T-helper 1 cell treated with Interleukin-12 subunit alpha and Interleukin-12 subunit beta and Interleukin-4 antibody, amounts not matched to agents 30 μg/mL and 1 μg/mL, for 36 hours (primary cell): ENCODE measurements around the gene CDCA8.

Source experiments
- H3K27ac Mint-ChIP-seq: one replicate; pipeline ENCODE4 v1.8.0; 2021; ENCODE audit warnings: mild to moderate bottlenecking, mixed read lengths
- H3K27me3 Mint-ChIP-seq: one replicate; pipeline ENCODE4 v1.8.0; 2021; ENCODE audit warnings: low read depth, mixed read lengths
- H3K36me3 Mint-ChIP-seq: one replicate; pipeline ENCODE4 v1.8.0; 2021; ENCODE audit warnings: low read depth, mixed read lengths
- H3K4me1 Mint-ChIP-seq: one replicate; pipeline ENCODE4 v1.8.0; 2021; ENCODE audit warnings: low read depth, mixed read lengths
- H3K4me3 Mint-ChIP-seq: one replicate; pipeline ENCODE4 v1.8.0; 2021; ENCODE audit warnings: mild to moderate bottlenecking, moderate library complexity, mixed read lengths
- H3K9me3 Mint-ChIP-seq: one replicate; pipeline ENCODE4 v1.8.0; 2021; ENCODE audit warnings: mixed read lengths

CDCA8 gene

GRCh38 chr1:37662031-37662755, 30.1 kb upstream of the CDCA8 start:
- no peaks in the 10 kb centered on the region for H3K9me3 Mint-ChIP-seq
- H3K27ac Mint-ChIP-seq, result no peak overlapping the region
- H3K4me1 Mint-ChIP-seq, result no peaks in the 10 kb centered on the region
- peaks cover 7% of the 10 kb centered on the region for H3K27me3 Mint-ChIP-seq
- no peaks in the 10 kb centered on the region for H3K36me3 Mint-ChIP-seq
- no peak overlapping the region for H3K4me3 Mint-ChIP-seq

DNA sequence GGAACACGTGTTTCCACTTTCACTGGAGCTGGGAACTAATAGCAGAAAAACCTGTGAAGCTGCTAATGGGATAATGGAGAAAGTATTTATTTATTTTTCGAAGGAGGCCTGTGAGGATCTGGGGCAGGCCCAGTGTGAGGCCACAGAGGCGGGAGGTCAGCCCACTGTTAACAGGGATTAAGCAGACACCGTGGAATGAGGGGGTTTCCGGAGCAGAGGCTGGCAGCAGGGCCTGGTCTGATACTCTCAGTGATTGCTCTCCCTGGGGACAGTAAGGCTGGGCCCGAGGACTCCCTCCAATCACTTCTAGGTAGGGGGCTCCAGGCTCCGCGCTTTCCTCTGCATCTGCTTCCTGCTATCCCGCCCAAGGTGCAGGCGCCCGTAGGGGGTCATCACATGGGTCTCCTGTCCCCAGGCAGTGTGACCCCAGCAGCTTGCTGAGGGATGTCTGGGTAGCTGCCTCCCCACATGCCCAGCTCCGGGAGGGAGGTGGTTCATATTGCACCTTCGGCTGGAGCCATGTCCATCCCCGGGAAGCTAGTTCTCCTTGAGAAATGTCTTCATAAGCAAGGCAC, 28.8 kb upstream of the CDCA8 start:
- Mint-ChIP-seq H3K36me3 (no peaks in the 10 kb centered on the region), H3K4me3 (no peak overlapping the region), H3K4me1 (no peaks in the 10 kb centered on the region), H3K27me3 (peaks cover 7% of the 10 kb centered on the region), H3K9me3 (no peaks in the 10 kb centered on the region), H3K27ac (no peak overlapping the region)

DNA sequence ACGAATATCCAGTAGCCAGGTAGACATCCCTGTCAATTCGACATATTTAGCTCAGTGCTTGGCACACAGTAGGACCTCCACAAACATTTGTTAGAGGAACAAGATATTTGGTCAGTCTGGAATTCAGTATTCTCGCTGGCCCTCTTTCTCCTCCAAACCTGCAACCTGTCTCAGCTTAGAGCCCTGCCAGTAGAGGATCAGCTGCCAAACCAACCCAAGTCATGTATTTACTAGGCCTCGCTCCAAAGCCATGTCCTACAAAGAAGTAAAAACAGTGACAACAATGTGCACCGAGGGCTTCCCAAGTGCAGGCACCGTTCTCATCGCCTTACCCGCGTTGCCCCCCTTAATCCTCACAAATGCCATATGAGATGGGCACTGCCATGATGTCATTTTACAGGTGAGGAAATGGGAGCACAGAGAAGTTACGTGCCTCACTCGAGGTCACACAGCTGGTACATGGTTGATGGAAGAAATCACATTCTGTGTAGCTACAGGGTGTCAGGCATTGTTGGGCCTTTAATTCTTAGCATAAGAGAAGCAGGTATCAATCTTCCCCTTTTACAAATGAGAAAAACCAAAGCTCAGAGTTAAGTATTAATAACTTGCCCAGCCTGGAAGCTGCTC, 26.0 kb upstream of the CDCA8 start:
- H3K36me3 Mint-ChIP-seq, result no peaks in the 10 kb centered on the region
- H3K9me3 Mint-ChIP-seq, result no peaks in the 10 kb centered on the region
- H3K4me1 Mint-ChIP-seq, result no peaks in the 10 kb centered on the region
- no peak overlapping the region for H3K4me3 Mint-ChIP-seq
- peaks cover 6% of the 10 kb centered on the region for H3K27me3 Mint-ChIP-seq
- H3K27ac Mint-ChIP-seq, result no peak overlapping the region

DNA sequence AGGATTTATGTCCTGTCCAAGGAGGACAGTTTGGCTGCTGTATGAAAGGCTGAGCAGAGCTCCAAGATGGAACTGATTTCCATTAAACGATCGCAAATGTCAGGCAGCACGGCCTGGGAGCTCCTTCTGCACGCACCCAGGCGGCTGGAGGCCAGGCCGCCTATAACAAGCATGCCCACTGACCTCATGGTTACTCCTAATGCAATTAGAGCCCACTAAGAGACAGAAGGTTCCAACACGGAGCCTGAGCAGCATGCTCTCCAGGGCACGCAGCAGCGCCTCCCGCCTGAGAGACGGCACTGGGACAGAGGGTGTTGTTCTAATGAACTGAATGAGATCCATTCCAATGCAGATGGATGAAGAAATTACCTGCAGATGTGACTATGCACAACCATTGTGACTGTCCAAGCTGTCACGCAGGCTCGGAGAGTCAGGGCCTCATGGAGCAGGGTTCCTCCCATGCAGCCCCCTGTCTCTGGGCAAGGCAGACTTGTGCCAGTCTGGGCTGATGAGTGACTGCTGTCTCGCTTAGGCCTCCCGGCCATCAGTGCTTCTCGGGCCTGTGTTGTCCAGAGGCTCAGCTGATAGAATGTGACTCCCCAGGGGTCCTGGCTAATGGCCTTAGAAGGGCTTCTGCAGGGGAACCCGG, 25.2 kb upstream of the CDCA8 start:
- Mint-ChIP-seq H3K4me3 (no peak overlapping the region), H3K27ac (no peak overlapping the region), H3K36me3 (no peaks in the 10 kb centered on the region), H3K9me3 (no peaks in the 10 kb centered on the region), H3K4me1 (no peaks in the 10 kb centered on the region), H3K27me3 (peaks cover 14% of the 10 kb centered on the region)

GRCh38 chr1:37670133-37670532, 22.2 kb upstream of the CDCA8 start:
- H3K27ac Mint-ChIP-seq, result no peak overlapping the region
- H3K4me1 Mint-ChIP-seq, result peaks cover 12% of the 10 kb centered on the region
- H3K36me3 Mint-ChIP-seq, result no peaks in the 10 kb centered on the region
- no peak overlapping the region for H3K4me3 Mint-ChIP-seq
- peaks cover 22% of the 10 kb centered on the region for H3K27me3 Mint-ChIP-seq
- H3K9me3 Mint-ChIP-seq, result no peaks in the 10 kb centered on the region

- no peaks in the 10 kb centered on the region for H3K9me3 Mint-ChIP-seq
- peaks cover 13% of the 10 kb centered on the region for H3K4me1 Mint-ChIP-seq
- peaks cover 26% of the 10 kb centered on the region for H3K27me3 Mint-ChIP-seq
- no peaks in the 10 kb centered on the region for H3K36me3 Mint-ChIP-seq
- H3K4me3 Mint-ChIP-seq, result no peak overlapping the region
- no peak overlapping the region for H3K27ac Mint-ChIP-seq
Observed at GRCh38 chr1:37671261-37671660, 21.1 kb upstream of the CDCA8 start.

DNA sequence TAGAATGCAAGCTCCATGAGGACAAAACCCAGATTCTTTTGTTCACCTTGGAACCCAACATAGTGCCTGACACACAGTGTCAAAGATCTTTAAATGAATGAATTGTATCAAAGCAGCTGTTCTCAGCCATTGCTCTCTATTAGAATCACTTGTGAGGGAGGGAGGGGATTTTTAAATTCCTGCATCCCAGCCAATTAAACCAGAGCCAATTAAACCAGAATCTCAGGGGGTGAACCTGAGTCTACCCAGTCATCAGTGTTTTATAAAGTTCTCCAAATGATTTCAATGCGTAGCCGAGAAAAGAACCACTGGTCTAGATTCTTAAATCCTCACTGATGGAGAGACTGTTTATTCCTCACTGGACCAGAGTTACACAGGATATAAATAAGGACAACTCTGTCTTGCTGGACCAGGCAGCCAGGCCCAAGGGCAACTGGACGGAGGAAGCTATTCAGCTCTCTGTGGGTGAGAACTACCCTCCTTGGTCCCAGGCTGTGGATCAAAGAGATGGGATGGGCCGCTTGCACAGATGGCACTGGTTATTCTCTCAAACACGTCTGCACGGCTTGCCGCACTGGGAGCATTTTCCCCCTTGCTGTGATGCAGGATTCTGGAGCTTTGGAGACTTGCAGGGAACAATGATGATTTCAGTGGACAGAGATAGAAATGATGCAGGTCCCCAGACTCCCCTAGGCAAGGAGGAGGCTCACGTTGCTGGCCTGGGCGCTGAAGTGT, 20.0 kb upstream of the CDCA8 start:
- no peak overlapping the region for H3K4me3 Mint-ChIP-seq
- no peaks in the 10 kb centered on the region for H3K9me3 Mint-ChIP-seq
- no peak overlapping the region for H3K27ac Mint-ChIP-seq
- H3K27me3 Mint-ChIP-seq, result peaks cover 32% of the 10 kb centered on the region
- no peaks in the 10 kb centered on the region for H3K36me3 Mint-ChIP-seq
- peaks cover 13% of the 10 kb centered on the region for H3K4me1 Mint-ChIP-seq

DNA sequence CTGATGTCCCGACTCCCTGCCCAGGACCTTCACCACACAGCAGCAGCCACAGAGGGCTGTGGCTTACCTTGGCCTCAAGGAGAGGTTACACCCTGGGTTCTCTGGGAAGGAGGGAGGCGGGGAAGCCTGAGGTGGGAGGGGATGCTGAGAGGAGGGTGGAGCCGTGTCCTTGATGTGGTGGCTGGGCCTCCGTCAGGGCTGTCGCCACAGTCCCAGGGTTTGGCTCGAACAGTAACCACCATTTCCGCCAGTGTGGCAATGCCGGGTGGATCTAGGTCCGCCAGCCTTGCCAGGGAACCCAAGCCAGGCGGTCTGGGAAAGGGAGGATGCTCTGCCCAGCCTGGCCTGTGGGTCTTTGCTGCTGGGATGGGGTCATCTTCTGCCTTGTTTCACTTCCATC, 18.4 kb upstream of the CDCA8 start:
- H3K4me1 Mint-ChIP-seq, result peaks cover 14% of the 10 kb centered on the region
- peaks cover 32% of the 10 kb centered on the region for H3K27me3 Mint-ChIP-seq
- H3K27ac Mint-ChIP-seq, result peak overlapping the region; percentile 39
- H3K36me3 Mint-ChIP-seq, result no peaks in the 10 kb centered on the region
- peak overlapping the region; percentile 27 for H3K4me3 Mint-ChIP-seq
- no peaks in the 10 kb centered on the region for H3K9me3 Mint-ChIP-seq

GRCh38 chr1:37676281-37677142, 15.8 kb upstream of the CDCA8 start:
- Mint-ChIP-seq H3K9me3 (no peaks in the 10 kb centered on the region), H3K4me3 (no peak overlapping the region), H3K27me3 (peaks cover 26% of the 10 kb centered on the region), H3K27ac (no peak overlapping the region), H3K36me3 (no peaks in the 10 kb centered on the region), H3K4me1 (peaks cover 14% of the 10 kb centered on the region)

DNA sequence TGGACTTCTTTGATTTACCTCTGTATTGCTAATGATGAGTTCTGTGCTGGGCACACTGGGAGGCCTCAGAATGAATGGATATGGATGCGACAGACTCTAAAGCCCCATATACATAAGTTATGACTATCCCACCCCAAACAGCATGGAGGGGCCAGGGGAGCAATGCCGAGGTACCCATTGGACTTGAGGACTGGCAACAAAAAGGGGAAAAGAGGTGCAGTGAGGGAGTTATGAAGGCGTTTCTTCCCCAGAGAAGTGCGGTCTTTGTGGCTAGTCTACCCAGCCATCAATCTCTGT, 15.2 kb upstream of the CDCA8 start:
- Mint-ChIP-seq H3K4me1 (peaks cover 14% of the 10 kb centered on the region), H3K36me3 (no peaks in the 10 kb centered on the region), H3K27me3 (peaks cover 21% of the 10 kb centered on the region), H3K4me3 (no peak overlapping the region), H3K27ac (no peak overlapping the region), H3K9me3 (no peaks in the 10 kb centered on the region)

- Mint-ChIP-seq H3K27ac (no peak overlapping the region), H3K4me1 (peaks cover 14% of the 10 kb centered on the region), H3K27me3 (peaks cover 15% of the 10 kb centered on the region), H3K4me3 (no peak overlapping the region), H3K9me3 (no peaks in the 10 kb centered on the region), H3K36me3 (peaks cover 1% of the 10 kb centered on the region)
Observed at GRCh38 chr1:37677808-37678207, 14.5 kb upstream of the CDCA8 start.

DNA sequence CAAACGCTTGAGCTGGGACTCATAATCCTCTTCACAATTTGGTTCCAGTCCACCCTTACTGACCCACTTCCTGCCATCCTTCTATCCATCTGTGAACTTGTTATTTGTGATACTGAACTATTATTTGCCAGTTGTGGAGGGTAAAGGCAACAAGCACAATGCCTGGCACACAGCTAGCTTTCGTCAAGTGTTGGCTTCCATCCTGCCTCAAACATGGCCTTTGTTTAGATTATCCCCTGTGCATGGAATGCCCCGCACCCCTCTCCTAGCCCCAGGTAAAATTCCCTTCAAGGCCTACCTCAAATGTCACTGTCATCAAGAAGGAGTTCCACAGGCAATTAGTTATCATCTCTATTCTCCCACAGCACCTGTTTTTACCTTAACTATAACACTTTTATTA, 11.4 kb upstream of the CDCA8 start:
- Mint-ChIP-seq H3K27ac (no peak overlapping the region), H3K36me3 (peaks cover 7% of the 10 kb centered on the region), H3K9me3 (no peaks in the 10 kb centered on the region), H3K4me1 (peaks cover 1% of the 10 kb centered on the region), H3K4me3 (no peak overlapping the region), H3K27me3 (peaks cover 6% of the 10 kb centered on the region)

- H3K27me3 Mint-ChIP-seq, result no peaks in the 10 kb centered on the region
- H3K4me3 Mint-ChIP-seq, result no peak overlapping the region
- no peaks in the 10 kb centered on the region for H3K9me3 Mint-ChIP-seq
- H3K36me3 Mint-ChIP-seq, result peaks cover 7% of the 10 kb centered on the region
- peak overlapping the region; percentile 6 for H3K27ac Mint-ChIP-seq
- peaks cover 1% of the 10 kb centered on the region for H3K4me1 Mint-ChIP-seq
Observed at GRCh38 chr1:37682334-37682987, 9.9 kb upstream of the CDCA8 start.
